ENCODE measurements around the gene FAM168A. TPM values are rescaled to one million over a fixed set of nuclear protein-coding genes. Genes with fewer than 3 reads are reported as not detected.
"Not testable (repeated sequence)": the region's sequence is repeated elsewhere in the genome, so short reads cannot be mapped to it uniquely, and the experiment has no call there.

Gene FAM168A
- polyA plus RNA-seq, 1 donor = 22.9 TPM

- Histone ChIP-seq H3K4me1 (ENCODE audit: control insufficient read depth, insufficient read depth, low read length) (peaks cover 9% of the 10 kb centered on the region), H3K36me3 (ENCODE audit: control insufficient read depth, insufficient read depth, low read length) (no peaks in the 10 kb centered on the region), H3K27me3 (ENCODE audit: control insufficient read depth, insufficient read depth, low read length) (no peaks in the 10 kb centered on the region), H3K4me3 (ENCODE audit: low read length) (peak overlapping the region; percentile 95), H3K27ac (ENCODE audit: low read length) (no peak overlapping the region), H3K9me3 (ENCODE audit: control insufficient read depth, low read depth, low read length) (no peaks in the 10 kb centered on the region)
- no CpG with 5 or more reads among the region's 2 CpGs for WGBS (ENCODE audit: insufficient coverage, low lambda C conversion rate)
- DNase-seq = no peak
Observed at GRCh38 chr11:73596547-73596946, 1.4 kb downstream of the FAM168A start.

- DNase-seq = no peak
- Histone ChIP-seq H3K4me1 (ENCODE audit: control insufficient read depth, insufficient read depth, low read length) (peaks cover 9% of the 10 kb centered on the region), H3K36me3 (ENCODE audit: control insufficient read depth, insufficient read depth, low read length) (no peaks in the 10 kb centered on the region), H3K27ac (ENCODE audit: low read length) (no peak overlapping the region), H3K4me3 (ENCODE audit: low read length) (no peak overlapping the region), H3K9me3 (ENCODE audit: control insufficient read depth, low read depth, low read length) (no peaks in the 10 kb centered on the region), H3K27me3 (ENCODE audit: control insufficient read depth, insufficient read depth, low read length) (no peaks in the 10 kb centered on the region)
- 100% methylated on average over 1 of the region's 3 CpGs for WGBS (ENCODE audit: insufficient coverage, low lambda C conversion rate)
Observed at GRCh38 chr11:73592640-73593039, 5.3 kb downstream of the FAM168A start.

DNA sequence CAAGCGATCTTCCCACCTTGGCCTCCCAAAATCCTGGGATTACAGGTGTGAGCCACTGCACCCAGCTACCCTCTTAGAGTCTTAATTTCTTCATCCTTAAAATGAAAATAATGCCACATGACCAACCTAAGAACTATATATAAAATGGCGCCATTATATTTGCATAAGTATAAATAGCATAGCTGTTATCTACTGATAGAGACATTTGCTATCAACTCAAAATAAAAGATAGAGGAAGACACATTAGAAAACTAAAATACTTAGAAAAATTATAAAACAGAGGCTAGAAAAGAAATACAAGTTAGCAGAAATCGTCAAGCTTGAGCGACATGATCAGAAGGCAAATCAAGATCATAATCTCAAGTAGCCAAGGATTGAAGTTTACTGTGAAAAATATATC, 6.2 kb downstream of the FAM168A start:
- Histone ChIP-seq H3K27me3 (ENCODE audit: control insufficient read depth, insufficient read depth, low read length) (no peaks in the 10 kb centered on the region), H3K9me3 (ENCODE audit: control insufficient read depth, low read depth, low read length) (no peaks in the 10 kb centered on the region), H3K4me3 (ENCODE audit: low read length) (no peak overlapping the region), H3K27ac (ENCODE audit: low read length) (no peak overlapping the region), H3K36me3 (ENCODE audit: control insufficient read depth, insufficient read depth, low read length) (no peaks in the 10 kb centered on the region), H3K4me1 (ENCODE audit: control insufficient read depth, insufficient read depth, low read length) (peaks cover 2% of the 10 kb centered on the region)
- WGBS (ENCODE audit: insufficient coverage, low lambda C conversion rate) = 87% methylated on average over 3 of the region's 4 CpGs
- no peak for DNase-seq

DNA sequence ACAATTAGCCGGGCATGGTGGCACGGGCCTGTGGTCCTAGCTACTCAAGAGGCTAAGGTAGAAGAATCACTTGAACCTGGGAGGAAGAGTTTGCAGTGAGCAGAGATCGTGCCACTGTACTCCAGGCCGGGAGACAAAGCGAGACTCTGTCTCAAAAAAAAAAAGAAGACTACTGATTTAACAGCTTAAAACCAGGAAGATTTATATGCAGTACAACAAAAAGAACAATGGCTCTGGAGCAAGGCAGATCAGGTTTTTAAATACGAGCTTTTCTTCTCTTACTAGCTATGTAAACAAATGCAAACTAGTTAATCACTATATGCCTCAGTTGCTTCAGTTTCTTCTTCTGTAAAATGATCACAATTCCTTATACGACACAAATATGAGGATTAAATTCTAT, 6.9 kb downstream of the FAM168A start:
- Histone ChIP-seq H3K36me3 (ENCODE audit: control insufficient read depth, insufficient read depth, low read length) (no peaks in the 10 kb centered on the region), H3K9me3 (ENCODE audit: control insufficient read depth, low read depth, low read length) (no peaks in the 10 kb centered on the region), H3K27ac (ENCODE audit: low read length) (no peak overlapping the region), H3K4me1 (ENCODE audit: control insufficient read depth, insufficient read depth, low read length) (no peaks in the 10 kb centered on the region), H3K27me3 (ENCODE audit: control insufficient read depth, insufficient read depth, low read length) (no peaks in the 10 kb centered on the region), H3K4me3 (ENCODE audit: low read length) (no peak overlapping the region)
- no peak for DNase-seq
- 94% methylated on average over 3 of the region's 7 CpGs for WGBS (ENCODE audit: insufficient coverage, low lambda C conversion rate)

DNA sequence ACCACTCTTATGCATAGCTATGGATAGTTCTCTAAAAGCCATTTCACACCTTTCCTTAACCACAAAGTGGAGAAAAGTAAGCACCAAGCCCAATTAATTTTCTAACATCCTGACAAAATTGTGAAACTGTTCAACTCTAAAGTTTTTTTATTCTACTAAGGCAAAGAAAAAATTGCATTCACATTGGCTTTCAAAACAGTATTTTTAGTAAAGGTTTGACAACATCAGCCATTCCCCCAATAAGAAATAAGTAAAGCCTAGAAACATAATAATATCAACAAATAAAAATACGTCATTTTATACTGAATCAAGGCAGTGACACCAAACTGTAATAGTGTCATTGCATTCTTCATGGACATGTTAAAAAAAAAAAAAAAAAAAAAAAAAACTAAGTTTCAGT, 11.1 kb downstream of the FAM168A start:
- H3K4me1 ChIP-seq (ENCODE audit: control insufficient read depth, insufficient read depth, low read length) = no peaks in the 10 kb centered on the region
- H3K36me3 ChIP-seq (ENCODE audit: control insufficient read depth, insufficient read depth, low read length) = no peaks in the 10 kb centered on the region
- no peak for DNase-seq
- H3K27ac ChIP-seq (ENCODE audit: low read length) = no peak overlapping the region
- H3K27me3 ChIP-seq (ENCODE audit: control insufficient read depth, insufficient read depth, low read length) = no peaks in the 10 kb centered on the region
- H3K9me3 ChIP-seq (ENCODE audit: control insufficient read depth, low read depth, low read length) = no peaks in the 10 kb centered on the region
- H3K4me3 ChIP-seq (ENCODE audit: low read length) = no peak overlapping the region
- WGBS (ENCODE audit: insufficient coverage, low lambda C conversion rate) = no CpG with 5 or more reads among the region's 1 CpG

GRCh38 chr11:73585834-73586575, 11.9 kb downstream of the FAM168A start:
- no CpG with 5 or more reads among the region's 1 CpG for WGBS (ENCODE audit: insufficient coverage, low lambda C conversion rate)
- Histone ChIP-seq H3K4me3 (ENCODE audit: low read length) (no peak overlapping the region), H3K4me1 (ENCODE audit: control insufficient read depth, insufficient read depth, low read length) (no peaks in the 10 kb centered on the region), H3K27me3 (ENCODE audit: control insufficient read depth, insufficient read depth, low read length) (no peaks in the 10 kb centered on the region), H3K27ac (ENCODE audit: low read length) (no peak overlapping the region), H3K9me3 (ENCODE audit: control insufficient read depth, low read depth, low read length) (no peaks in the 10 kb centered on the region), H3K36me3 (ENCODE audit: control insufficient read depth, insufficient read depth, low read length) (no peaks in the 10 kb centered on the region)
- DNase-seq = no peak

- 100% methylated on average over 1 of the region's 3 CpGs for WGBS (ENCODE audit: insufficient coverage, low lambda C conversion rate)
- DNase-seq = no peak
Observed at GRCh38 chr11:73584831-73585230, 13.1 kb downstream of the FAM168A start.

DNA sequence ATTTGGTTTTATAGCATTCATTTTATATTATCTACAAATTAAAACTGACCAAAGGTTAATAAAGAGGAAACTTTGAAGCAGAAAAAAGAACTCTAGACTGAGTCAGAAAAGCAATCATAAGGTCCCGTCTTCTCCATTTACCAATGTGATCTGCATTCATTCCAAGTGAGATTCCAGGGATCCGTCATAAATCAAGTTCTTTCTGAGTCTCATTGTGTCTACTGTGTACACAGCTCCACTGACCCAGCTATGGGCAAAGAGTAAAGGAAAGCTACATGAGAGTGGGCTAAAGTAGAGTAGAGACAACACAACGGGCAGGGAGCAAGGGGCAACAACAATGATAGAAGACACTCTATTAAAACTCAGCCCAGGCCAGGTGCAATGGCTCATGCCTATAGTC, 15.3 kb downstream of the FAM168A start:
- Histone ChIP-seq H3K27me3 (ENCODE audit: control insufficient read depth, insufficient read depth, low read length) (no peaks in the 10 kb centered on the region), H3K4me3 (ENCODE audit: low read length) (no peak overlapping the region), H3K9me3 (ENCODE audit: control insufficient read depth, low read depth, low read length) (no peaks in the 10 kb centered on the region), H3K4me1 (ENCODE audit: control insufficient read depth, insufficient read depth, low read length) (no peaks in the 10 kb centered on the region), H3K36me3 (ENCODE audit: control insufficient read depth, insufficient read depth, low read length) (no peaks in the 10 kb centered on the region), H3K27ac (ENCODE audit: low read length) (no peak overlapping the region)
- WGBS (ENCODE audit: insufficient coverage, low lambda C conversion rate) = 100% methylated on average over 1 of the region's 3 CpGs
- DNase-seq = no peak

More at GRCh38 chr11:73584831-73585230, 13.1 kb downstream of the FAM168A start:
- Histone ChIP-seq H3K36me3 (ENCODE audit: control insufficient read depth, insufficient read depth, low read length) (no peaks in the 10 kb centered on the region), H3K27me3 (ENCODE audit: control insufficient read depth, insufficient read depth, low read length) (no peaks in the 10 kb centered on the region), H3K27ac (ENCODE audit: low read length) (no peak overlapping the region), H3K4me3 (ENCODE audit: low read length) (no peak overlapping the region), H3K9me3 (ENCODE audit: control insufficient read depth, low read depth, low read length) (no peaks in the 10 kb centered on the region), H3K4me1 (ENCODE audit: control insufficient read depth, insufficient read depth, low read length) (no peaks in the 10 kb centered on the region)

DNA sequence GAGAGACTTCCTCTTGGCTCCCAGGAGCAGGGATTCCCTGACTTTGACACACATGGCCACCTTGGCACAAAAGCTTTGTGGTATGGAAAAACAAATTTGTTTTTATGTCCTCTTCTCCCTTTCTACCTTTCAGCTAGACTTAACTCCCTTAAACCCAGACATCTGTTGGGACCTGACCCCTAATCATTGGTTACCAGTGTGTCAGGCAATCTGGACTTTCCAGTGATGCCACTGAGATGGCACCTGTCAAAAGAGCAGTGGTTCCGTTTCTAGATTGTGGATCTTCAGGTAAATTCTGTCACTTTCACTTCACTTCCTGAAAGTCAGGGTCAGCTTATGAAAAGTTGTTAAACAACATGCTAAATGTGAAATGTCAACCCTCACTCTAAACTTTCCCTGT, 17.2 kb downstream of the FAM168A start:
- not testable (repeated sequence) for H3K9me3 ChIP-seq (ENCODE audit: control insufficient read depth, low read depth, low read length); H3K36me3 ChIP-seq (ENCODE audit: control insufficient read depth, insufficient read depth, low read length); H3K27me3 ChIP-seq (ENCODE audit: control insufficient read depth, insufficient read depth, low read length); DNase-seq; H3K27ac ChIP-seq (ENCODE audit: low read length); H3K4me1 ChIP-seq (ENCODE audit: control insufficient read depth, insufficient read depth, low read length); H3K4me3 ChIP-seq (ENCODE audit: low read length)
- no CpG with 5 or more reads among the region's 1 CpG for WGBS (ENCODE audit: insufficient coverage, low lambda C conversion rate)

GRCh38 chr11:73579641-73580434, 18.1 kb downstream of the FAM168A start:
- Histone ChIP-seq H3K36me3 (ENCODE audit: control insufficient read depth, insufficient read depth, low read length) (no peaks in the 10 kb centered on the region), H3K27ac (ENCODE audit: low read length) (no peak overlapping the region), H3K4me1 (ENCODE audit: control insufficient read depth, insufficient read depth, low read length) (no peaks in the 10 kb centered on the region), H3K27me3 (ENCODE audit: control insufficient read depth, insufficient read depth, low read length) (no peaks in the 10 kb centered on the region), H3K9me3 (ENCODE audit: control insufficient read depth, low read depth, low read length) (no peaks in the 10 kb centered on the region), H3K4me3 (ENCODE audit: low read length) (no peak overlapping the region)
- no CpG with 5 or more reads among the region's 8 CpGs for WGBS (ENCODE audit: insufficient coverage, low lambda C conversion rate)
- no peak for DNase-seq

All from large intestine (tissue), 3 donors.